GM12878 (cell line): ENCODE measurements around the gene MDN1. TPM values are rescaled to one million over a fixed set of nuclear protein-coding genes. Genes with fewer than 3 reads are reported as not detected.

Source experiments
- ATAC-seq: fragments of 200-7000 bp; cut with Tn5 transposase; 3 replicates; pipeline ENCODE4 v1.9.1; 2020; ENCODE audit warnings: mild to moderate bottlenecking, moderate library complexity
- BruUV-seq: library from RNA; stranded (reverse); fragments of 400-500 nt; replicated peaks from 2 replicates; lab custom pipeline; 2021; lab: Mats Ljungman, UMichigan
- CTCF ChIA-PET: fragments of 300-600 bp; sonication (Branson Sonifier 250); formaldehyde crosslinking; extraction: SDS; loops from one replicate; lab custom pipeline; 2021; ENCODE audit warnings: inconsistent platforms; lab: Yijun Ruan, JAX
- POLR2A ChIA-PET: fragments of 350-600 bp; formaldehyde crosslinking; extraction: SDS; loops from one replicate; lab custom pipeline; 2021; ENCODE audit warnings: inconsistent platforms; lab: Charles Lee
- RAD21 ChIA-PET: fragments of 300-600 bp; sonication (Branson Sonifier 250); formaldehyde crosslinking; loops from one replicate; lab custom pipeline; 2023; ENCODE audit warnings: antibody characterized with exemption; ENCODE audit not compliant: unreplicated experiment; lab: Charles Lee
- SMC1A ChIA-PET: fragments of 300-600 bp; sonication (Branson Sonifier 250); formaldehyde crosslinking; loops from one replicate; lab custom pipeline; 2023; ENCODE audit not compliant: unreplicated experiment, uncharacterized antibody; lab: Charles Lee
- DNase-seq: peaks from one replicate; pipeline ENCODE4 v3.0.0-alpha.2; 2011; ENCODE audit warnings: low read depth, low spot score
- FAIRE-seq: peaks from 3 replicates; lab custom pipeline; 2011; peaks lifted over from hg19 to GRCh38; lab: Jason Lieb, UNC
- H2AFZ ChIP-seq: 2 replicates; pipeline ENCODE4 v1.6.0; 2011; ENCODE audit warnings: low read depth, low read length, control low read depth; ENCODE audit not compliant: control insufficient read depth
- H3K27ac ChIP-seq: 2 replicates; pipeline ENCODE4 v1.5.1; 2011; ENCODE audit warnings: control low read depth; ENCODE audit not compliant: control insufficient read depth, insufficient read depth
- H3K27me3 ChIP-seq, 2 experiments: replicated peaks in 1 of 2; 2 replicates each; pipeline versions ENCODE4 v1.6.0 to v1.6.1; 2011; ENCODE audit warnings: low read length in 1 of 2; ENCODE audit not compliant: control insufficient read depth in 2 of 2, insufficient read depth in 2 of 2
- H3K36me3 ChIP-seq, 2 experiments: 2 replicates each; pipeline ENCODE4 v1.5.1; 2011; ENCODE audit warnings: low read length in 1 of 2; ENCODE audit not compliant: control insufficient read depth in 2 of 2, insufficient read depth in 2 of 2
- H3K4me1 ChIP-seq: 2 replicates; pipeline ENCODE4 v1.6.1; 2011; ENCODE audit warnings: mild to moderate bottlenecking, low read length, moderate library complexity, mixed read lengths; ENCODE audit not compliant: control insufficient read depth, insufficient read depth
- H3K4me2 ChIP-seq: 2 replicates; pipeline ENCODE4 v1.6.0; 2011; ENCODE audit warnings: control low read depth; ENCODE audit not compliant: control insufficient read depth, insufficient read depth
- H3K4me3 ChIP-seq: fragments of 200-600 bp; sonication (generic); 2 replicates; pipeline ENCODE4 v1.5.1; 2016
- H3K79me2 ChIP-seq: 2 replicates; pipeline ENCODE4 v1.6.0; 2011; ENCODE audit warnings: low read length; ENCODE audit not compliant: control insufficient read depth, insufficient read depth
- H3K9ac ChIP-seq: 2 replicates; pipeline ENCODE4 v1.8.0; 2011; ENCODE audit warnings: low read length, control low read depth, mixed read lengths; ENCODE audit not compliant: control insufficient read depth, insufficient read depth
- H3K9me3 ChIP-seq: replicated peaks from 3 replicates; pipeline ENCODE4 v1.5.1; 2011; ENCODE audit warnings: mild to moderate bottlenecking, low read length; ENCODE audit not compliant: control insufficient read depth, insufficient read depth
- H4K20me1 ChIP-seq: 2 replicates; pipeline ENCODE4 v1.6.0; 2011; ENCODE audit not compliant: control insufficient read depth, insufficient read depth
- DPF2 ChIP-seq: fragments of 450-650 bp; IDR thresholded peaks from 2 replicates; pipeline ENCODE4 v1.6.1; 2017; ENCODE audit warnings: mild to moderate bottlenecking
- HDAC2 ChIP-seq: fragments of 200-600 bp; sonication (generic); IDR thresholded peaks from 2 replicates; pipeline ENCODE4 v1.6.1; 2017
- NBN ChIP-seq: fragments of 450-650 bp; IDR thresholded peaks from 2 replicates; pipeline ENCODE4 v1.6.1; 2016
- NFYA ChIP-seq: IDR thresholded peaks from 2 replicates; pipeline ENCODE4 v1.6.1; 2011; ENCODE audit warnings: low read depth, mild to moderate bottlenecking, low read length, improper control_type of control experiment, borderline replicate concordance
- POU2F2 ChIP-seq: IDR thresholded peaks from 3 replicates; pipeline ENCODE4 v1.6.1; 2011; ENCODE audit warnings: low read depth, mild to moderate bottlenecking, low read length, borderline replicate concordance
- RAD21 ChIP-seq: IDR thresholded peaks from 2 replicates; pipeline ENCODE4 v1.6.1; 2011; ENCODE audit warnings: mild to moderate bottlenecking, low read depth, low read length, moderate library complexity; ENCODE audit not compliant: insufficient read depth
- RAD51 ChIP-seq: fragments of 450-650 bp; IDR thresholded peaks from 2 replicates; pipeline ENCODE4 v1.6.1; 2016; ENCODE audit warnings: moderate library complexity, mild to moderate bottlenecking, inconsistent platforms
- SMAD1 ChIP-seq: fragments of 450-650 bp; IDR thresholded peaks from 2 replicates; pipeline ENCODE4 v1.6.1; 2018; ENCODE audit warnings: mild to moderate bottlenecking, low read depth; ENCODE audit not compliant: partially characterized antibody
- SMC3 ChIP-seq: IDR thresholded peaks from 2 replicates; pipeline ENCODE4 v1.6.1; 2011; ENCODE audit warnings: low read length, improper control_type of control experiment, borderline replicate concordance
- SRF ChIP-seq, 2 experiments: IDR thresholded peaks; 2 replicates each; pipeline ENCODE4 v1.6.1; 2011; ENCODE audit warnings: low read depth in 2 of 2, low read length in 2 of 2, mild to moderate bottlenecking in 1 of 2, moderate library complexity in 1 of 2
- SUZ12 ChIP-seq: fragments of 200-600 bp; sonication (generic); IDR thresholded peaks from one replicate; pipeline ENCODE4 v1.6.1; 2018; ENCODE audit warnings: antibody characterized with exemption, mild to moderate bottlenecking; ENCODE audit not compliant: unreplicated experiment
- ZBED1 ChIP-seq: IDR thresholded peaks from 2 replicates; pipeline ENCODE4 v1.6.1; 2016; ENCODE audit warnings: borderline replicate concordance
- ZSCAN29 ChIP-seq: fragments of 450-650 bp; IDR thresholded peaks from 2 replicates; pipeline ENCODE4 v1.6.1; 2017; ENCODE audit warnings: mild to moderate bottlenecking, moderate library complexity
- WGBS: methylation state at CpG from one replicate; pipeline ENCODE4 v1.1.6; 2016; ENCODE audit warnings: low lambda C conversion rate; ENCODE audit not compliant: insufficient replicate concordance, insufficient coverage; ENCODE audit errors: missing lambda C conversion rate; 5-methylcytosine and 5-hydroxymethylcytosine counted together
- in situ Hi-C: fragments of 300-500 bp; cut with MboI; formaldehyde crosslinking; loops from 9 replicates; pipeline ENCODE4 v1.14.3; 2018; ENCODE audit warnings: mixed read lengths
- intact Hi-C: fragments of 100-400 bp; cut with micrococcal nuclease; formaldehyde crosslinking; loops from one replicate; pipeline ENCODE4 v1.14.2; 2022; ENCODE audit not compliant: unreplicated experiment
- polyA plus RNA-seq, 11 experiments: library from polyadenylated mRNA; depleted of rRNA in 4 of 11; unstranded in 6 of 11; stranded (reverse) in 5 of 11; fragments of >200 nt; fragmentation: Nextera tagmentation in 4 of 11; fragmentation: Illumina TruSeq in 1 of 11; extraction: Ambion mirVana in 4 of 11; extraction: Trizol in 1 of 11; gene quantifications; 1 replicate in 1 of 11; 2 replicates in 10 of 11; pipeline versions ENCODE4 v1.2.1 to v1.2.3, GENCODE V29; 2011 to 2016; ENCODE audit warnings: inconsistent platforms in 2 of 11, missing spikeins in 2 of 11, low read depth in 1 of 11
- total RNA-seq, 4 experiments: library from RNA; depleted of rRNA in 3 of 4; stranded (reverse); fragments of >200 nt in 3 of 4; fragmentation: Illumina TruSeq in 1 of 4; extraction: Trizol in 1 of 4; gene quantifications; 2 replicates each; pipeline versions ENCODE4 v1.2.1 to v1.2.3, GENCODE V29; 2013 to 2021
- TF ChIP-seq, protein P1 (sequence below): fragments of 450-650 bp; IDR thresholded peaks from 2 replicates; pipeline ENCODE4 v1.6.1; 2017; ENCODE audit warnings: mild to moderate bottlenecking, moderate library complexity
- TF ChIP-seq, protein P2 (sequence below): fragments of 450-650 bp; IDR thresholded peaks from 2 replicates; pipeline ENCODE4 v1.6.1; 2014; ENCODE audit warnings: mild to moderate bottlenecking
- TF ChIP-seq, protein P3 (sequence below): fragments of 450-650 bp; IDR thresholded peaks from 2 replicates; pipeline ENCODE4 v1.6.1; 2018; ENCODE audit warnings: mild to moderate bottlenecking, low read depth, moderate library complexity; ENCODE audit not compliant: partially characterized antibody
- TF ChIP-seq, protein P4 (sequence below): fragments of 450-650 bp; IDR thresholded peaks from 2 replicates; pipeline ENCODE4 v1.6.1; 2017; ENCODE audit warnings: mild to moderate bottlenecking

MDN1 gene
- total and polyA plus RNA-seq, 10 of the 15 experiments (the other 5 are each of a cell fraction or from before 2014, with no cell fraction given) = 14.3 to 50.1 (median 22.1) TPM

DNA sequence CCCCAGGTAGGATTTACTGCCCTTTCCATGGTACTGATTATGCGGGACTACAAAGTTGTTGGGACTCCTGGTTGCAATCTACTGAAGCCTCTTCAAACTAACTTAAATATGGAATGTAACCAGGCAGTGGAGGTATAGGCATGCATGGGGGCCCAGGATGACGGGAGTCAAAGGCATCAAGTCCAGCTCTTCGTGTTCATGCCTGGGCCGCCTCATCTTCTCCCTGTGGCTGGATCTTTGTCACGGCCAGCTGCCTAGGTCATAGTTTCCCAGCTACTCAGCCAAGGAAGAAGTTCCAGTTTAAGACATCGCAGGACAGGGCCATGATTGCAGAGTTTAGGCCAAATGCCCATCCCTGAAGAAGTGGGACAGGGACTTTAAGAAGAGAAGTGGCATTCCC is 201.6 kb downstream of the MDN1 start:
- POLR2A ChIA-PET = no interaction called here
- H3K27me3 ChIP-seq = no peaks in the 10 kb centered on the region
- CTCF ChIA-PET = interaction anchor here (0.9 to 1.1 kb wide), 2 partner anchors 186 to 246 kb away, joined by 3 to 5 read pairs; no protein-coding TSS in a partner anchor
- H3K4me1 ChIP-seq = no peaks in the 10 kb centered on the region
- no peak overlapping the region for H3K27ac ChIP-seq
- no peaks in the 10 kb centered on the region for H3K79me2 ChIP-seq
- RAD21 ChIA-PET = interaction anchor here (1.0 kb wide), 1 partner anchor 10 kb away, joined by 3 read pairs; no protein-coding TSS in a partner anchor
- BruUV-seq = no TSS peak
- FAIRE-seq = no peak
- H3K9ac ChIP-seq = no peak overlapping the region
- no peaks in the 10 kb centered on the region for H4K20me1 ChIP-seq
- WGBS = 83% methylated on average over 6 of the region's 6 CpGs
- H3K4me2 ChIP-seq = no peak overlapping the region
- H3K36me3 ChIP-seq = no peaks in the 10 kb centered on the region
- no peak overlapping the region for H3K4me3 ChIP-seq
- TF ChIP-seq RAD51 = no peak
- TF ChIP-seq, protein P1, sequence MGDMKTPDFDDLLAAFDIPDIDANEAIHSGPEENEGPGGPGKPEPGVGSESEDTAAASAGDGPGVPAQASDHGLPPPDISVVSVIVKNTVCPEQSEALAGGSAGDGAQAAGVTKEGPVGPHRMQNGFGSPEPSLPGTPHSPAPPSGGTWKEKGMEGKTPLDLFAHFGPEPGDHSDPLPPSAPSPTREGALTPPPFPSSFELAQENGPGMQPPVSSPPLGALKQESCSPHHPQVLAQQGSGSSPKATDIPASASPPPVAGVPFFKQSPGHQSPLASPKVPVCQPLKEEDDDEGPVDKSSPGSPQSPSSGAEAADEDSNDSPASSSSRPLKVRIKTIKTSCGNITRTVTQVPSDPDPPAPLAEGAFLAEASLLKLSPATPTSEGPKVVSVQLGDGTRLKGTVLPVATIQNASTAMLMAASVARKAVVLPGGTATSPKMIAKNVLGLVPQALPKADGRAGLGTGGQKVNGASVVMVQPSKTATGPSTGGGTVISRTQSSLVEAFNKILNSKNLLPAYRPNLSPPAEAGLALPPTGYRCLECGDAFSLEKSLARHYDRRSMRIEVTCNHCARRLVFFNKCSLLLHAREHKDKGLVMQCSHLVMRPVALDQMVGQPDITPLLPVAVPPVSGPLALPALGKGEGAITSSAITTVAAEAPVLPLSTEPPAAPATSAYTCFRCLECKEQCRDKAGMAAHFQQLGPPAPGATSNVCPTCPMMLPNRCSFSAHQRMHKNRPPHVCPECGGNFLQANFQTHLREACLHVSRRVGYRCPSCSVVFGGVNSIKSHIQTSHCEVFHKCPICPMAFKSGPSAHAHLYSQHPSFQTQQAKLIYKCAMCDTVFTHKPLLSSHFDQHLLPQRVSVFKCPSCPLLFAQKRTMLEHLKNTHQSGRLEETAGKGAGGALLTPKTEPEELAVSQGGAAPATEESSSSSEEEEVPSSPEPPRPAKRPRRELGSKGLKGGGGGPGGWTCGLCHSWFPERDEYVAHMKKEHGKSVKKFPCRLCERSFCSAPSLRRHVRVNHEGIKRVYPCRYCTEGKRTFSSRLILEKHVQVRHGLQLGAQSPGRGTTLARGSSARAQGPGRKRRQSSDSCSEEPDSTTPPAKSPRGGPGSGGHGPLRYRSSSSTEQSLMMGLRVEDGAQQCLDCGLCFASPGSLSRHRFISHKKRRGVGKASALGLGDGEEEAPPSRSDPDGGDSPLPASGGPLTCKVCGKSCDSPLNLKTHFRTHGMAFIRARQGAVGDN = no peak
- TF ChIP-seq SMC3 = no peak
- no peak for TF ChIP-seq HDAC2
- no peak for TF ChIP-seq ZSCAN29
- TF ChIP-seq ZBED1 = no peak
- no peak for TF ChIP-seq POU2F2
- TF ChIP-seq SMAD1 = no peak
- no peak for TF ChIP-seq DPF2
- TF ChIP-seq NBN = no peak
- no peak for TF ChIP-seq SUZ12
- TF ChIP-seq, protein P2, sequence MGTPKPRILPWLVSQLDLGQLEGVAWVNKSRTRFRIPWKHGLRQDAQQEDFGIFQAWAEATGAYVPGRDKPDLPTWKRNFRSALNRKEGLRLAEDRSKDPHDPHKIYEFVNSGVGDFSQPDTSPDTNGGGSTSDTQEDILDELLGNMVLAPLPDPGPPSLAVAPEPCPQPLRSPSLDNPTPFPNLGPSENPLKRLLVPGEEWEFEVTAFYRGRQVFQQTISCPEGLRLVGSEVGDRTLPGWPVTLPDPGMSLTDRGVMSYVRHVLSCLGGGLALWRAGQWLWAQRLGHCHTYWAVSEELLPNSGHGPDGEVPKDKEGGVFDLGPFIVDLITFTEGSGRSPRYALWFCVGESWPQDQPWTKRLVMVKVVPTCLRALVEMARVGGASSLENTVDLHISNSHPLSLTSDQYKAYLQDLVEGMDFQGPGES = no peak
- TF ChIP-seq NFYA = no peak
- no peak for TF ChIP-seq SRF (IDR thresholded peaks at IDR 0.05; ENCODE audit: low read depth in 2 of 2, low read length in 2 of 2)
- no peak for TF ChIP-seq RAD21
- TF ChIP-seq, protein P3, sequence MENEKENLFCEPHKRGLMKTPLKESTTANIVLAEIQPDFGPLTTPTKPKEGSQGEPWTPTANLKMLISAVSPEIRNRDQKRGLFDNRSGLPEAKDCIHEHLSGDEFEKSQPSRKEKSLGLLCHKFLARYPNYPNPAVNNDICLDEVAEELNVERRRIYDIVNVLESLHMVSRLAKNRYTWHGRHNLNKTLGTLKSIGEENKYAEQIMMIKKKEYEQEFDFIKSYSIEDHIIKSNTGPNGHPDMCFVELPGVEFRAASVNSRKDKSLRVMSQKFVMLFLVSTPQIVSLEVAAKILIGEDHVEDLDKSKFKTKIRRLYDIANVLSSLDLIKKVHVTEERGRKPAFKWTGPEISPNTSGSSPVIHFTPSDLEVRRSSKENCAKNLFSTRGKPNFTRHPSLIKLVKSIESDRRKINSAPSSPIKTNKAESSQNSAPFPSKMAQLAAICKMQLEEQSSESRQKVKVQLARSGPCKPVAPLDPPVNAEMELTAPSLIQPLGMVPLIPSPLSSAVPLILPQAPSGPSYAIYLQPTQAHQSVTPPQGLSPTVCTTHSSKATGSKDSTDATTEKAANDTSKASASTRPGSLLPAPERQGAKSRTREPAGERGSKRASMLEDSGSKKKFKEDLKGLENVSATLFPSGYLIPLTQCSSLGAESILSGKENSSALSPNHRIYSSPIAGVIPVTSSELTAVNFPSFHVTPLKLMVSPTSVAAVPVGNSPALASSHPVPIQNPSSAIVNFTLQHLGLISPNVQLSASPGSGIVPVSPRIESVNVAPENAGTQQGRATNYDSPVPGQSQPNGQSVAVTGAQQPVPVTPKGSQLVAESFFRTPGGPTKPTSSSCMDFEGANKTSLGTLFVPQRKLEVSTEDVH = no peak
- TF ChIP-seq, protein P4, sequence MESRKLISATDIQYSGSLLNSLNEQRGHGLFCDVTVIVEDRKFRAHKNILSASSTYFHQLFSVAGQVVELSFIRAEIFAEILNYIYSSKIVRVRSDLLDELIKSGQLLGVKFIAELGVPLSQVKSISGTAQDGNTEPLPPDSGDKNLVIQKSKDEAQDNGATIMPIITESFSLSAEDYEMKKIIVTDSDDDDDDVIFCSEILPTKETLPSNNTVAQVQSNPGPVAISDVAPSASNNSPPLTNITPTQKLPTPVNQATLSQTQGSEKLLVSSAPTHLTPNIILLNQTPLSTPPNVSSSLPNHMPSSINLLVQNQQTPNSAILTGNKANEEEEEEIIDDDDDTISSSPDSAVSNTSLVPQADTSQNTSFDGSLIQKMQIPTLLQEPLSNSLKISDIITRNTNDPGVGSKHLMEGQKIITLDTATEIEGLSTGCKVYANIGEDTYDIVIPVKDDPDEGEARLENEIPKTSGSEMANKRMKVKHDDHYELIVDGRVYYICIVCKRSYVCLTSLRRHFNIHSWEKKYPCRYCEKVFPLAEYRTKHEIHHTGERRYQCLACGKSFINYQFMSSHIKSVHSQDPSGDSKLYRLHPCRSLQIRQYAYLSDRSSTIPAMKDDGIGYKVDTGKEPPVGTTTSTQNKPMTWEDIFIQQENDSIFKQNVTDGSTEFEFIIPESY = no peak
- in situ Hi-C loops = no loop called here
- H2AFZ ChIP-seq = no peak overlapping the region
- intact Hi-C loops = no loop called here
- DNase-seq = no peak
- ATAC-seq = no peak
- no peaks in the 10 kb centered on the region for H3K9me3 ChIP-seq
- SMC1A ChIA-PET = no interaction called here
